Fibroblast of peridontal ligament (primary cell): Measurements from ENCODE around the gene CSHL1.
A peak's percentile ranks its signal among the peaks of the same experiment; 100 is the strongest.
"Not testable (repeated sequence)": the region's sequence is repeated elsewhere in the genome, so short reads cannot be mapped to it uniquely, and the experiment has no call there.

ENCODE experiments used
- DNase-seq: peaks from one replicate; pipeline ENCODE4 v3.0.0-alpha.2; 2010; ENCODE audit errors: extremely low read depth

Gene CSHL1

DNA sequence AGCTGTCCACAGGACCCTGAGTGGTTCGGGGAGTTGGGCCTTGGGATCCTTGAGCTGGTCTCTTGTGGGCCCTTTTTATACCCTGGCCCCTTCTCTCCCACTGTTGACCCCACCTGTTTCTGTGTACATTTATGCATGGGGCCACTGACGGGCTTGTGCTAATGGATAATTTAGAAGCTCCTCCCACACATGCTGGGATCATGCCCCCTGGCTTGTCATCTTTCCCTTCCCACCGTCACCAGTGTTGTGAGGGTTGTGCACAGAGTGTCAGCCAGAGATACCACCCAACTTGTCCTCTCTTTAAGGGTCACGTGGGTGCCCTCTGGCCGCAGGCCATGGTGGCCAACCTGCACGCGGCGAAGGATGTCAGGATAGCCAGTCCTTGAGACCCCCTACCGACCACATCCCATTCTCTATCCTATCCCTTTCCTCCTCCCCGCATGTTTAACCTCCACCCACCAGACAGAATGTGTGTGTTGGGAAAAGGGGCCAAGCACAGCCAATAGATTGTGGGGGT, 7.8 kb upstream of the CSHL1 start, which contains the start of gene GH1:
Gene GH1, minus strand, starts transcription at position 51 of the 517 bp plus-strand sequence. CDS start 63 bp downstream, outside the sequence.
- not testable (repeated sequence) for DNase-seq

DNA sequence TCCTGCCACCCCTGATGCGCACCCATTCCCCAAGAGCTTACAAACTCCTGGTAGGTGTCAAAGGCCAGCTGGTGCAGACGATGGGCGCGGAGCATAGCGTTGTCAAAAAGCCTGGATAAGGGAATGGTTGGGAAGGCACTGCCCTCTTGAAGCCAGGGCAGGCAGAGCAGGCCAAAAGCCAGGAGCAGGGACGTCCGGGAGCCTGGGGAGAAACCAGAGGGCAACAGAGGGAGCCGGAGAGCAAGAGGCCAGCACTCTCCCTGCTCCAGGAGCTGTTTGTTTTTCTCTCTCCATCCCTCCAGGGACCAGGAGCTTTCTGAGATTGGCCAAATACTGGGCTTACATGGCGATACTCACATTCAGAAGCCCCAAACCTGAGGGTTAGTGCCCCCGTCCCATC, 7.2 kb upstream of the CSHL1 start:
- DNase-seq: no peak

DNA sequence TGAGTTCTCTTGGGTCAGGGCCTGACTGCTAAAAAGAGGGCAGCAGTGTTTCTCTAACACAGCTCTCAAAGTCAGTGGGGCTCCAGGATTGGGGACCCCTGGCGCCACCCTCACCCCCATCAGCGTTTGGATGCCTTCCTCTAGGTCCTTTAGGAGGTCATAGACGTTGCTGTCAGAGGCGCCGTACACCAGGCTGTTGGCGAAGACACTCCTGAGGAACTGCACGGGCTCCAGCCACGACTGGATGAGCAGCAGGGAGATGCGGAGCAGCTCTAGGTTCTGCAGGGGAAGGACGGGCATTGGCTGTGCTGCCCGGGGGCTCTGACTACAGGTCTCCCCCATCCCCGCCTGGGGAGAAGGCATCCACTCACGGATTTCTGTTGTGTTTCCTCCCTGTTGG, 6.6 kb upstream of the CSHL1 start:
- DNase-seq: no peak

DNA sequence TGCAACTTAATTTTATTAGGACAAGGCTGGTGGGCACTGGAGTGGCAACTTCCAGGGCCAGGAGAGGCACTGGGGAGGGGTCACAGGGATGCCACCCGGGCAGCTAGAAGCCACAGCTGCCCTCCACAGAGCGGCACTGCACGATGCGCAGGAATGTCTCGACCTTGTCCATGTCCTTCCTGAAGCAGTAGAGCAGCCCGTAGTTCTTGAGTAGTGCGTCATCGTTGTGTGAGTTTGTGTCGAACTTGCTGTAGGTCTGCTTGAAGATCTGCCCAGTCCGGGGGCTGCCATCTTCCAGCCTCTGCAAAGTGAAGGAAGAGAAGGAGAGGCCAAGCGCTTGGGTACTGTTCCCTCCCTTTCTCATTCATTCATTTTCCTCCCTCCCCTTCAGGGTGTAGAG, 6.1 kb upstream of the CSHL1 start:
- not testable (repeated sequence) for DNase-seq

DNA sequence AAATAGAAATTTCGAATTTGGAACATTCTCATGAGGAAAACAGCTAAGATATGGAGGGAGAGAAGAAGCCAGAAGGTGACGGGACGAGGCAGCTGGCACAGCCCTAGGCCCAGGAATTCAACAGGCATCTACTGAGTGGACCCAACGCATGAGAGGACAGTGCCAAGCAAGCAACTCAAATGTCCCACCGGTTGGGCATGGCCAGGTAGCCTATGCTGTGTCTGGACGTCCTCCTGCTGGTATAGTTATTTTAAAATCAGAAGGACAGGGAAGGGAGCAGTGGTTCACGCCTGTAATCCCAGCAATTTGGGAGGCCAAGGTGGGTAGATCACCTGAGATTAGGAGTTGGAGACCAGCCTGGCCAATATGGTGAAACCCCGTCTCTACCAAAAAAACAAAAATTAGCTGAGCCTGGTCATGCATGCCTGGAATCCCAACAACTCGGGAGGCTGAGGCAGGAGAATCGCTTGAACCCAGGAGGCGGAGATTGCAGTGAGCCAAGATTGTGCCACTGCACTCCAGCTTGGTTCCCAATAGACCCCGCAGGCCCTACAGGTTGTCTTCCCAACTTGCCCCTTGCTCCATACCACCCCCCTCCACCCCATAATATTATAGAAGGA, 5.6 kb upstream of the CSHL1 start:
- no peak for DNase-seq

DNA sequence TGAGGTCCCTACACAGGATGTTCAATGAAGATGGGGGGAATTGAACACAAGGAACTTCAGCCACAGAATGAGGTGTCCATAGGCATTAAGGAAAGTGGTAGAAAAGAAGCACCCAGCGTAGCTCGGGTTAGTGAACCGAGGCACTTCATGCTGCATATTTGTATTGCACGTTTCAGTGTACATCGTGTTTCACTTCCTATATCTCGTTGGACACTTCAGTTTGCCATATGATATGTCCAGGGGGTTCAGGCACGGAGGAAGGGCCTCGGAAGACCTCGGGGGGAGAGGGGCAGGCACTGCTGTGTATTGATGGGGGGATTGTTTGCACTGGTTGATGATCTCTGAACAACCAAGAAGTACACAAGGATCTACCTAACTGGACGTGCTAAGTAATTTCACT, 4.7 kb upstream of the CSHL1 start:
- not testable (repeated sequence) for DNase-seq

DNA sequence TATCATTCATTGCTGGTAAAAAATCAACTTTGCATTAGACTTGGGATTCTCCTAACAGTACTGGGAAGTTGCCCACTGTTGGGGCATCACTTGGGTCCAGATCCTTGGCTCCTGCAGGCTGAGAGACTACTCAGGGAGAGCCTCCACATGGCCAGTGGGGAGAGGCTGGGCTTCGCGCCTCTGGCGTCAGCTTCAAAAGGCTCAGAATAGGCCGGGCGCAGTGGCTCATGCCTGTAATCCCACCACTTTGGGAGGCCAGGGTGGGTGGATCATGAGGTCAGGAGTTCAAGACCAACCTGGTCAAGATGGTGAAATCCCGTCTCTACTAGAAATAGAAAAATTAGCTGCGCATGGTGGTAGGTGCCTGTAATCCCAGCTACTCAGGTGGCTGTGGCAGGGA, 3.4 kb upstream of the CSHL1 start:
- DNase-seq: no peak

DNA sequence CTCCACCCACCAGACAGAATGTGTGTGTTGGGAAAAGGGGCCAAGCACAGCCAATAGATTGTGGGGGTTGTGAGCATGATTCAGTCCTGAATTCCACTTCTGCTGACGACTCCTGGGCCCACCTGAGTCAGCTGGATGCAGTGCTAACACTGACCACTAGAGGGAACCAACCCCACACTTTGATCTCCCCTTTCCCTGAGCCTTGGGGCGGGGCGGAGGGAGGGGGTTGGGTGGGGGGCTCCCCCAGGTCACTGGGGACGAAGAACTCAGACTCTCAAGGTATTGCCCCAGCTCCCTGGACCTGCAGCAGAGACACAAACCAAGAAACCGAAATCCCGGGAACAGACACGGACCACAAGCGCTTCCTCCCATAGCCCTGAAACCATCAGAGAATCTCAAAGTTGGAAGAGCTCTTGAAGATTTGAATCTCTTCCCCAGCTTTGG, 621 bp upstream of the CSHL1 start:
- DNase-seq: no peak

DNA sequence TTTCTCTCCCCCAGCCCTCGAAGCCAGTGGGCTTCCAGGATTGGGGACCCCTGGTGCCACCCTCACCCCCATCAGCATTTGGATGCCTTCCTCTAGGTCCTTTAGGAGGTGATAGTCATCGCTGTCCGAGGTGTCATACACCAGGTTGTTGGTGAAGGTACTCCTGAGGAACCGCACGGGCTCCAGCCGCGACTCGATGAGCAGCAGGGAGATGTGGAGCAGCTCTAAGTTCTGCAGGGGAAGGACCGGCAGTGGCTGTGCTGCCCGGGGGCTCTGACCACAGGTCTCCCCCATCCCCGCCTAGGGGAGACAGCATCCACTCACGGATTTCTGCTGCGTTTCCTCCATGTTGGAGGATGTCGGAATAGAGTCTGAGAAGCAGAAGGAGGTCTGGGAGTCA, 962 bp downstream of the CSHL1 start:
- DNase-seq: no peak

DNA sequence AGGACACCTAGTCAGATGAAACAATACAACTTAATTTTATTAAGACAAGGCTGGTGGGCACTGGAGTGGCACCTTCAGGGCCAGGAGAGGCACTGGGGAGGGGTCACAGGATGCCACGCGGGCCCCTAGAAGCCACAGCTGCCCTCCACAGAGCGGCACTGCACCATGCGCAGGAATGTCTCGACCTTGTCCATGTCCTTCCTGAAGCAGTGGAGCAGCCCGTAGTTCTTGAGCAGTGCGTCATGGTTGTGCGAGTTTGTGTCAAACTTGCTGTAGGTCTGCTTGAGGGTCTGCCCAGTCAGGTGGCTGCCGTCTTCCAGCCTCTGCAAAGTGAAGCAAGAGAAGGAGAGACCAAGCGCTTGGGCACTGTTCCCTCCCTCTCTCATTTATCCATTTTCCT, 1.5 kb downstream of the CSHL1 start:
- DNase-seq: not testable (repeated sequence)

DNA sequence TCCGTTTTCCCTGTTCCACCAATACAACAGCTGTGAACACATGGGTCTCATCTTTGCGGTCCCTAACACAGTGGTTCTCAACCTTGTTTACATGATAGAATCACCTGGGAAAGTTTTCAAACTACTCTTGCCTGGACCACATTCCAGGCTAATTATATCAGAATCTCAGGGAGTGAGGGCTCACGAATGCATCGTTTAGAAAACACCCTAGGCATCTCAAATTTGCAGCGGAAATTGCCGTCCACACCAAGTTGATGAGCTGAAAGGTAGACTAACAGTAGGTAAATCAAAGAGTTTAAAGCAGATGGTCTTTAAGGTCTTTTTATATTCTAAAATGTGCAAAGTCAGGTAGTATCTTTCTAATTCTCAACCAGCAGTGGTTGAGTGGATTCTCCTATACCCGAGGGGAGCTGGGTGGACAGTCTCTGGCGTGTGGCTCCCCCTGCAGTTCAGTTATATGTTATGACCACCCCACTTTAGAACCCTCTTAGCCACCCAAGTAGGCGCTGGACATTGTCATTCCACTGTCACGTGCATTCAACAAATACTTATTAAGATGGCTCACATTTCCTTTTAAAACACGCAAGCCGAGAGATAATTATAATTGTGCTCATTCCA, 3.8 kb downstream of the CSHL1 start:
- not testable (repeated sequence) for DNase-seq

DNA sequence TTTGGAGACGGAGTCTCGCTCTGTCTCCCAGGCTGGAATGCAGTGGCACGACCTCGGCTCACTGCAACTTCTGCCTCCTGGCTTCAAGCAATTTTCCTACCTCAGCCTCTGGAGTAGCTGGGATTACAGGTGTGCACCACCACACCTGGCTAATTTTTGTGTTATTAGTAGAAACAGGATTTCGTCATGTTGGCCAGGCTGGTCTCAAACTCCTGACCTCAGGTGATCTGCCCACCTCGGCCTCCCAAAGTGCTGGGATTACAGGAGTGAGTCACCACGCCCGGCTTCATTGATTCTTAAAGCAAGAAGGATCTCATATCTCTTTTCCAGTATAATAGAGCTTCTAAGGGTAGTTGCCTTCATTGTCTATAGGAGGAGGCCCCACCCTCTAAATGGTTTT, 6.3 kb downstream of the CSHL1 start:
- DNase-seq: not testable (repeated sequence)

DNA sequence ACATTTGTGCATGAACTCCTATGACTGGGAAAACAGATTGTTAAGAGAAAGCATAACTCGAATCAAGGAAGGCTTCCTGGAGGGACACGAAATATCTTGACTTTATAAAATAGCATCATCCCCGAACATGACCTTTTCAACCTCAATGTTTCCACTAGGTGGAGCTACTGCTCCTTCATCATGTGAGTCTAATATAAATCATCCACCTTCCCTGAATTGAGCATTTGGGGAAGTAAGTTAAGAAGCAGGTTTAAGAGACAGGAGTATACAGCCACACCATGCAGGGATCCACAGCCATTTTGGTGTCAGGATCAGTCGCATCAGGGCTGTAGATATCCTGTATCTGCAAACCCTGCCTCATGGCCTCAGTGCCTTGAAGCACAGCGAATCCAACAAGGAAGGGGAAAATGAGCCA, 7.3 kb downstream of the CSHL1 start:
- peak; percentile 5 for DNase-seq

DNA sequence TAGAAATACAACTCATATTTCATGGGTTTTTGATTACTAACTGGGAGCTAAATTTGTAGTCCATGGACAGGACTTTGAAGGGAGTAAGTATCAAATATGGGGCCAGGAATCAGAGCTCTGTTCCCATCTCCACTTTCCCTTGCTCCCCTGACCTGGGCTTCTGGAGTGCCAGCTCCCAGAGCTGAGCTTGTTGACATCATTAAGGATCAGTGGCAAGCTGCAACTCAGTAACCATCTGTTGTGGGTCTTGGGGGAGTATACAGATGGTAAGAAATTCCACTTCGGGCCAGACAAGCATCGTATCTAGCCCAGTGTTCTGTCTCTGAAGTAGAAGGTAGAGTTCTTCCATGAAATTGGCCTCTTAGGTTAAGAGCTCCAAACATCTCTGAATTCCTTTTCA, 9.1 kb downstream of the CSHL1 start:
- not testable (repeated sequence) for DNase-seq

DNA sequence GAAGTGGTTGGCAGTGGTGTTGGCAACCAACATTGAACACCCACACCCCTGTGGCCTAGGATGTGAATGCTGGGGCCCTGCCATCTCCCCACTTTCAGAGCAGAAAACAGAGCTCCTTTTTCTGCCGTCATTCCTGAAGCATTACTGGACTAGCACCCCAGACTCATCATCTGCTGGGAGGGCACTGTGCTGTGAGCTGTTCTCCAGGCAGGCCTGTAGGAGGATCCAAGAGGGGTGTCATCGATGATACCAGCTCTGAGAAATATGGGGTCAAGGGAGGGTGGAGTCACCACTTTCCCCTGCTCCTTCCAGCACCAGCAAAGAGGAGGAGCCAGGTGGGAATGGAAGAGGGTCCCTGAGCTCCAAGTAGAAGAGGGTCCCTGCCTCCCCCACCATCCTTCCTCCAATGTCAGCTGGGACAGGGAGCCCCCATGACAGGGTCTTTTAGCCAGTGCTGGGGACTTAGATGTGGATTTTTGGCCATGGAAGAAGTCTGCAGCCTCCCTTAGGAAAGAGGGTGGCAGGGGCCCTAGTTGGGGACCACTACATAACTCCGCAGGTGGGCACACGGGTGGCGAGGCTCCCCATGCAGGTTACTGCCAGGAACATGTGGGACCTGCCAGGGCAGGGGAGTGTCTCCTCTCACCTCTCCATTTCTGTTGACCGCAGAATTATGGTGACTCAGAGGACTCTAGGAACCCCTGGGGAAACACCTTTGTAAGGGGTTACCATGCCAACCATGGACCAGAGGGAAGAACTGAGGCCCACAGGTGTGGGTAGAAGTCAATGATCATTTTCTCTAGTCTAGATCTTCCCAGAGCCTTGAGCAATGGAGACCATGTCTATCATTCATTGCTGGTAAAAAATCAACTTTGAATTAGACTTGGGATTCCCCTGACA, 11.9 kb downstream of the CSHL1 start:
- not testable (repeated sequence) for DNase-seq

DNA sequence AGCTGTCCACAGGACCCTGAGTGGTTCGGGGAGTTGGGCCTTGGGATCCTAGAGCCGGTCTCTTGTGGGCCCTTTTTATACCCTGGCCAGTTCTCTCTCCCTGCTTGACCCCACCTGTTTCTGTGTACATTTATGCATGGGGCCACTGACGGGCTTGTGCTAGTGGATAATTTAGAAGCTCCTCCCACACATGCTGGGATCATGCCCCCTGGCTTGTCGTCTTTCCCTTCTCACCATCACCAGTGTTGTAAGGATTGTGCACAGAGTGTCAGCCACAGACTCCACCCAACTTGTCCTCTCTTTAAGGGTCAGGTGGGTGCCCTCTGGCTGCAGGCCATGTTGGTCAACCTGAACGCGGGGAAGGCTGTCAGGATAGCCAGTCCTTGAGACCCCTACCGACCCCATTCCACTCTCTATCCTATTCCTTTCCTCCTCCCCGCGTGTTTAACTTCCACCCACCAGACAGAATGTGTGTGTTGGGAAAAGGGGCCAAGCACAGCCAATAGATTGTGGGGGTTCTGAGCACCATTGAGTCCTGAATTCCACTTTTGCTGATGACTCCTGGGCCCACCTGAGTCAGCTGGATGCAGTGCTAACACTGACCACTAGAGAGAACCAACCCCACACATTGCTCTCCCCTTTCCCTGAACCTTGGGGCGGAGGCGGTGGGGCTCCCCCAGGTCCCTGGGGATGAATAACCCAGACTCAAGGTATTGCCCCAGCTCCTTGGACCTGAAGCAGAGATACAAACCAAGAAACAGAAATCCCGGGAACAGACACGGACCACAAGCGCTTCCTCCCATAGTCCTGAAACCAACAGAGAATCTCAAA, 14.3 kb downstream of the CSHL1 start, which contains the start of gene CSH1:
Gene CSH1, minus strand, starts transcription at position 51 of the 831 bp plus-strand sequence. CDS start 63 bp downstream, outside the sequence.
- DNase-seq: not testable (repeated sequence)

DNA sequence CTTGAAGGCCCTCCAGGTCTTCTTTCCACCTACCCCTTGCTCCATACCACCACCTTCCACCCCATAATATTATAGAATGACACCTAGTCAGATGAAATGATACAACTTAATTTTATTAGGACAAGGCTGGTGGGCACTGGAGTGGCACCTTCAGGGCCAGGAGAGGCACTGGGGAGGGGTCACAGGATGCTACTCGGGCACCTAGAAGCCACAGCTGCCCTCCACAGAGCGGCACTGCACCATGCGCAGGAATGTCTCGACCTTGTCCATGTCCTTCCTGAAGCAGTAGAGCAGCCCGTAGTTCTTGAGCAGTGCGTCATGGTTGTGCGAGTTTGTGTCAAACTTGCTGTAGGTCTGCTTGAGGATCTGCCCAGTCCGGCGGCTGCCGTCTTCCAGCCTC, 16.2 kb downstream of the CSHL1 start:
- not testable (repeated sequence) for DNase-seq

DNA sequence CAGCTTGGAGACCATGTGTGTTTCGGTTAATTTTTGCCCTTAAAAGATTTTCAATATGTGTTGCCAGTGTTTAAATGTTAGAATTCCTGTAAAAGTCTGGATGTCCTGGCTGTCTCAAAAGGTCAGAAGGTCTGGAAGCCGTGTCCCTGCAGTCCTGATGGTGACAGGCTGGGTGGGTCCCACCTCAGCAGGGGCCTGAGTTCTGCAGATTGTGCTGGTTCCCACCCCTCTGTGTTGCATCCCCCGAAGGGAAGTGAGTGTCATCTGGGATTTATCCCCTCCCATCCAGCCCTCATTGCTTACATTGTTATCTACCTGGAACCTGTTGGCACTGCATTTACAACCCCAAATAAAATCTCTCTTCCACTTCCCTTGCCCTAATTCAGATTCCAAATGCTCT, 17.0 kb downstream of the CSHL1 start:
- not testable (repeated sequence) for DNase-seq

DNA sequence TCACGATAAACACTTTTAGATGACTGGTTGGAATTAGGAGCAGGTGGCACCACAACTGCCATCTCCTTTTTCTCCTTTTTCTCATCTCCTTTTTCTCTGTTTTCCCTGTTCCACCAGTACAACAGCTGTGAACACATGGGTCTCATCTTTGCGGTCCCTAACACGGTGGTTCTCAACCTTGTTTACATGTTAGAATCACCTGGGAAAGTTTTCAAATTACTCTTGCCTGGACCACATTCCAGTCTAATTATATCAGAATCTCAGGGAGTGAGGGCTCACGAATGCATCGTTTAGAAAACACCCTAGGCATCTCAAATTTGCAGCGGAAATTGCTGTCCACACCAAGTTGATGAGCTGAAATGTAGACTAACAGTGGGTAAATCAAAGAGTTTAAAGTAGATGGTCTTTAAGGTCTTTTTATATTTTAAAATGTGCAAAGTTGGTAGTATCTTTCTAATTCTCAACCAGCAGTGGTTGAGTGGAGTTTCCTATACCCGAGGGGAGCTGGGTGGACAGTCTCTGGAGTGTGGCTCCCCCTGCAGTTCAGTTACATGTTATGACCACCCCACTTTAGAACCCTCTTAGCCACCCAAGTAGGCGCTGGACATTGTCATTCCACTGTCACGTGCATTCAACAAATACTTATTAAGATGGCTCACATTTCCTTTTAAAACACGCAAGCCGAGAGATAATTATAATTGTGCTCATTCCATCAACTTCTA, 18.6 kb downstream of the CSHL1 start:
- DNase-seq: not testable (repeated sequence)

DNA sequence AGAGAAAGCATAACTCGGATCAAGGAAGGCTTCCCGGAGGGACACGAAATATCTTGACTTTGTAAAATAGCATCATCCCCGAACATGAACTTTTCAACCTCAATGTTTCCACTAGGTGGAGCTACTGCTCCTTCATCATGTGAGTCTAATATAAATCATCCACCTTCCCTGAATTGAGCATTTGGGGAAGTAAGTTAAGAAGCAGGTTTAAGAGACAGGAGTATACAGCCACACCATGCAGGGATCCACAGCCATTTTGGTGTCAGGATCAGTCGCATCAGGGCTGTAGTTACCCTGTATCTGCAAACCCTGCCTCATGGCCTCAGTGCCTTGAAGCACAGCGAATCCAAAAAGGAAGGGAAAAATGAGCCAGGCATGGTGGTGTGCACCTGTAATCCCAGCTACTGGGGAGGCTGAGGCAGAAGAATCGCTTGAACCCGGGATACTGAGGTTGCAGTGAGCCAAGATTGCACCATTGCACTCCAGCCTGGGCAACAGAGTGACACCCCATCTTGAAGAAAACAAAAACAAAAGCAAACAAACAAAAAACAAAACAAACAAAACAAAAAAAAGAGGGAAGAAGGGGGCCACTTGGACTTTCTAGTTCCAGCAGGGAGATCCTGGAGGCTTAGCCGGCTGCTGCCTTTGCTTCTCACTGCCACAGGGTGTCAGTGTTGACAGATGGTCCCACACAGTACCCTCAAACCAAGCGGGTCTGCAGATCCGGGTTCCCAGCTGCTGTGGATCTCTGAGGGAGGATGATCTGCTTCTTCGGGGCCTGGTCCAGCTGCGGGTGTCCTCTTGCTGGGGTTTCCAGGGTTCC, 21.8 kb downstream of the CSHL1 start:
- peak; percentile 23 for DNase-seq
